BJ (cell line): Measurements from ENCODE around the gene GPR18. TPM values are rescaled to one million over a fixed set of nuclear protein-coding genes. Genes with fewer than 3 reads are reported as not detected.

Experiments used
- CTCF ChIA-PET: fragments of 350-600 bp; formaldehyde crosslinking; extraction: SDS; loops from one replicate; lab custom pipeline; 2021; ENCODE audit warnings: antibody characterized with exemption, inconsistent platforms; lab: Yijun Ruan, JAX
- POLR2A ChIA-PET: fragments of 300-600 bp; sonication (Branson Sonifier 250); formaldehyde crosslinking; extraction: SDS; loops from one replicate; lab custom pipeline; 2021; ENCODE audit warnings: antibody characterized with exemption; lab: Charles Lee
- DNase-seq: peaks from one replicate; pipeline ENCODE4 v3.0.0-alpha.2; 2011; ENCODE audit warnings: low read depth
- H3K27me3 ChIP-seq: 2 replicates; pipeline ENCODE4 v1.6.0; 2011; ENCODE audit warnings: low read length; ENCODE audit not compliant: control insufficient read depth, insufficient read depth
- H3K36me3 ChIP-seq: 2 replicates; pipeline ENCODE4 v1.5.1; 2011; ENCODE audit warnings: low read length; ENCODE audit not compliant: control insufficient read depth, insufficient read depth
- H3K4me3 ChIP-seq: 2 replicates; pipeline ENCODE4 v1.5.1; 2011; ENCODE audit warnings: low read depth, mild to moderate bottlenecking, control low read depth, low read length
- polyA plus RNA-seq: library from polyadenylated mRNA; depleted of rRNA; stranded (reverse); fragments of >200 nt; gene quantifications from 2 replicates; pipeline ENCODE4 v1.2.3, GENCODE V29; 2011
- TF ChIP-seq, protein P1 (sequence below): IDR thresholded peaks from 2 replicates; pipeline ENCODE4 v1.5.1; 2011; ENCODE audit warnings: low read depth, mild to moderate bottlenecking, control low read depth, inconsistent platforms, low read length, moderate library complexity; ENCODE audit not compliant: insufficient read depth

Gene GPR18
- polyA plus RNA-seq, 1 experiment = not detected

- ChIA-PET POLR2A (no interaction called here), CTCF (no interaction called here)
- TF ChIP-seq, protein P1, sequence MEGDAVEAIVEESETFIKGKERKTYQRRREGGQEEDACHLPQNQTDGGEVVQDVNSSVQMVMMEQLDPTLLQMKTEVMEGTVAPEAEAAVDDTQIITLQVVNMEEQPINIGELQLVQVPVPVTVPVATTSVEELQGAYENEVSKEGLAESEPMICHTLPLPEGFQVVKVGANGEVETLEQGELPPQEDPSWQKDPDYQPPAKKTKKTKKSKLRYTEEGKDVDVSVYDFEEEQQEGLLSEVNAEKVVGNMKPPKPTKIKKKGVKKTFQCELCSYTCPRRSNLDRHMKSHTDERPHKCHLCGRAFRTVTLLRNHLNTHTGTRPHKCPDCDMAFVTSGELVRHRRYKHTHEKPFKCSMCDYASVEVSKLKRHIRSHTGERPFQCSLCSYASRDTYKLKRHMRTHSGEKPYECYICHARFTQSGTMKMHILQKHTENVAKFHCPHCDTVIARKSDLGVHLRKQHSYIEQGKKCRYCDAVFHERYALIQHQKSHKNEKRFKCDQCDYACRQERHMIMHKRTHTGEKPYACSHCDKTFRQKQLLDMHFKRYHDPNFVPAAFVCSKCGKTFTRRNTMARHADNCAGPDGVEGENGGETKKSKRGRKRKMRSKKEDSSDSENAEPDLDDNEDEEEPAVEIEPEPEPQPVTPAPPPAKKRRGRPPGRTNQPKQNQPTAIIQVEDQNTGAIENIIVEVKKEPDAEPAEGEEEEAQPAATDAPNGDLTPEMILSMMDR = no peak
- H3K27me3 ChIP-seq = no peaks in the 10 kb centered on the region
- no peak overlapping the region for H3K4me3 ChIP-seq
- no peak for DNase-seq
- no peaks in the 10 kb centered on the region for H3K36me3 ChIP-seq
Measured at GRCh38 chr13:99227909-99228688, 30.1 kb downstream of the GPR18 start.

DNA sequence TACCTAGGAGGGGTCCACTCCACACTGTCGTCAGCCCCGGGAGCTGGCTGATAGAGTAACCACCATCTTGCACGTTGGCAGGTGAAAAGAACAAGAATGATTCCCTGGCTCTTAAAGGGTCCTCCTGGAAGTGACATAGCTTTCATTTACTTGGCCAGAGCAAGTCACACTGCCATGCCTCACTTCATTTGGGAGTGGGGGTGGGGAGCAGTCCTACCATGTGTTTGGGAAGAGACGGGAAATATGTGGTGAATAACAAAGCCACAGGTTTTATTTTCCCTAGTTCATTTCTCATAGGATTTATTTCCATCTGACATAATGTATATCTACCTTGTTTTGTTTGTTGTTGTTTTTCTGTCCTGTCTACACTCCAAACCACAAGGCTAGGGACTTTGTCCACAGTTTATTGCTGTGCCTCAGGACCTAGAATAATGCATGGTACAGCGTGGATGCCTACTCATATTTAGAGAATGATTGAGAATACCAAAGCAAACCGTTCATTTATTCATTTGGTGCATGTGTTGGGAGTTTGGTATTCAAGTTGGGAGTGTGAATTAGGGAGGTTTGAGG lies 30.8 kb downstream of the GPR18 start:
- no peaks in the 10 kb centered on the region for H3K27me3 ChIP-seq
- TF ChIP-seq, protein P1 = no peak
- no peak for DNase-seq
- ChIA-PET CTCF (no interaction called here), POLR2A (no interaction called here)
- no peak overlapping the region for H3K4me3 ChIP-seq
- no peaks in the 10 kb centered on the region for H3K36me3 ChIP-seq

DNA sequence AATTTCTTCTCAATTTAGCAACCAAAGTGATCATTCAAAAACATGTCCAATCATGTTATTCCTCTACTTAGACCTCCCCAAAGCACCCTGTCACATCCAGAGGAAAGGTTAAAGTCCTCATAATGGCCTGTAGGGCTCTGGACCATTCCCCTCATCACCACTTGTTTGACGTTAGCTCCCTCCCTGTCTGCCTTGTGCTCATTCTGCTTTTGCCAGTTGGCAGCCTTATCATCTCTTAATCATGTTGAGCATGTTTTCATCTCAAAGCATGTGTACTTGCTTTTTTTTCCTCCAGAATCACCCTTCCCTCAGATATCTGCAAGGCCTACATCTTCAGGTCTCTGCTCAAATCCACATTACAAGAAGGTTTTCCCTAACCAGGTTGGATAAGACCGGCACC lies 31.7 kb downstream of the GPR18 start:
- Histone ChIP-seq H3K4me3 (no peak overlapping the region), H3K27me3 (no peaks in the 10 kb centered on the region), H3K36me3 (no peaks in the 10 kb centered on the region)
- CTCF ChIA-PET = no interaction called here
- POLR2A ChIA-PET = no interaction called here
- TF ChIP-seq, protein P1 = no peak
- DNase-seq = no peak

GRCh38 chr13:99225078-99225477 lies 33.1 kb downstream of the GPR18 start:
- Histone ChIP-seq H3K36me3 (no peaks in the 10 kb centered on the region), H3K27me3 (no peaks in the 10 kb centered on the region), H3K4me3 (no peak overlapping the region)
- no peak for DNase-seq
- ChIA-PET CTCF (no interaction called here), POLR2A (no interaction called here)
- TF ChIP-seq, protein P1 = no peak

GRCh38 chr13:99224021-99224420 lies 34.2 kb downstream of the GPR18 start:
- Histone ChIP-seq H3K27me3 (no peaks in the 10 kb centered on the region), H3K4me3 (no peak overlapping the region), H3K36me3 (no peaks in the 10 kb centered on the region)
- CTCF ChIA-PET = no interaction called here
- no peak for DNase-seq
- TF ChIP-seq, protein P1 = no peak
- POLR2A ChIA-PET = no interaction called here
